Right hindlimb (tissue), 1 donor: Measurements from ENCODE around the gene TMC6.
"Not testable (repeated sequence)": the region's sequence is repeated elsewhere in the genome, so short reads cannot be mapped to it uniquely, and the experiment has no call there.

Experiments used
- DNase-seq: peaks from one replicate; pipeline ENCODE4 v3.0.0-alpha.2; 2018

Gene TMC6

DNA sequence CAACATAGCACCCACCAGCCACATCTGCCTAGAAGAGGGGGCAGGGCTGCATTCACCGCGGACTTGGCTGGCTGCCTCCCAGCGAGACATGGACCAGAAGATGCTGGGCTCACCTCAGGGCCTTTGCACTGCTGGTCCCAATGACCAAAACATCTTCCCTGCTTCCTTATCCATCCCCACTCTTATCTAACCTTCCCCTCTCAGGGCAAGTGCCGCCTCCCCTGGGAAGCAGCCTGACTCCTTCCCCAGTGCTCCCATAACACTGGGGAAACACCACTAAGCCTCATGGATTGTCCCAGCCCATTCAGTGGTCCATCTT, 5.7 kb downstream of the TMC6 start:
- no peak for DNase-seq

DNA sequence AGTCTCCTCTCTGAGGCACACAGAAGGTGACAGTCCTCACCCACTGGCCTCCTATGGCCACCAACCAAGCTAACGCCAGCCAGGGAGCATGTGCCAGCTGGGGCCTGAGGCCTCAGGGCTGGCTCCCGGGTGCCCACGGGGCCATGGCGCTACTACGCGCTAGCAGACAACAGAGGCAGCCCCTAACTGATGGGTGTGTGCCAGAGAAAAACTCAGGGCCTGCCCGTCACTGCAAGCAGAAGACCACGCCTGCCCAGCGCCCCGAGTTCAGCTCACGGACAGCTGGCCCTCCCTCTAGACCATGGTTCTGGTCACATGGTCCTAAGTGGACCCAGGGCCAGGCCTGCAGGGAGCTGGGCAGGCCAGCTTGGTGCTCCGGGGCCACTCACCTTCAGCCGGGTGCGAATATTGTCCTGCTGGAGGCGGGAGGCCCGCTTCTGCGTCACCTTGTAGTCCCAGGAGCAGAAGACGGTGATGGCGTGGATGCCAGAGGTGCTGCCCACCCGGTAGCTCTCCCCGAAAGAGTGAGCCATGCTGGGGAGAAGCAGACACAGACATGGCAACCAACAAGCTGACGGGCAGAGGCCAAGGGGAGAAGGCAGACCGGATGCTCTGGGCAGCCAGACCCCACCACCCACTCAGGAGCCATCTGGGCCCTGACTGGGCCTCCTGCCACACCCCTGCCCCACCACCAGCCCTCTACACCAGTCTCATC, 6.2 kb downstream of the TMC6 start:
- no peak for DNase-seq

DNA sequence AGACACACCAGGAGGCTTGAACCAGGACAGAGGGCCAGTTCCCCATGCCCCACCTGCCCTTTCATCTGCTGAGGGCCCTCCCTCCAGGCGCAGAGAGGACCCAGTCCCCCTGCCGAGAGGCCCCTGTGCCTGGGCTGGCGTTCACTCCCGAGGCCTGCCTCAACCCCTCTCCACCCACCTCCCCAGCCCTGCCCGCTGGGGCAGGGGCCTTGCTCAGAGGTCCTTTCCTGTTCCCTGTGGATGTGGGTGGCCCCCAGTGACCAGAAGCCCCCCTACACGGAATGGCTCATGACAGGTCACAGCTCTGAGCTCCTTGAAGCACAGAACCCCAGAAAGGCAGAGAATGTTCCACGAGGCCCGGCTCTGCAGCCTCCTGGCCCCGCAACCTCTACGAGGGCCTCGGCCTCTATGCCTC, 6.7 kb downstream of the TMC6 start:
- DNase-seq, result no peak

GRCh38 chr17:78120971-78121800, 7.4 kb downstream of the TMC6 start:
- no peak for DNase-seq

DNA sequence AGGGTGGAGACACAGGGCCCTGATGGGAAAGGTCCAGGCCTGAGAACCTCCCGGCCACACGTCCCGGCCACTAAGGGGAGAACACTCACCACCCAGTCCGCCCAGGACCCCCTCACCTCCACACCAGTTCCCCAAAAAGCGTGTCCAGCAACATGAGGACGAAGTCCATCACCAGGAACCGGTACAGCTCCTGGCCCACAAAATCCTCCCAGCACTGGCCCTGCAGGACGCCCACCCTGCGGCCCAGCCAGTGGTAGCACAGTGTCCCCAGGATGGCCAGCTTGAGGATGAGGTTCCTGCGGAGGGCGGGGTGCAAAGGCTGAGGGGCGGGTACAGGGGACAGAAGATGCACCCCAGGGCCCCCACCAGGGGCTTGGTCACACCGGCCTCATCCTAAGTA, 8.0 kb downstream of the TMC6 start:
- no peak for DNase-seq

DNA sequence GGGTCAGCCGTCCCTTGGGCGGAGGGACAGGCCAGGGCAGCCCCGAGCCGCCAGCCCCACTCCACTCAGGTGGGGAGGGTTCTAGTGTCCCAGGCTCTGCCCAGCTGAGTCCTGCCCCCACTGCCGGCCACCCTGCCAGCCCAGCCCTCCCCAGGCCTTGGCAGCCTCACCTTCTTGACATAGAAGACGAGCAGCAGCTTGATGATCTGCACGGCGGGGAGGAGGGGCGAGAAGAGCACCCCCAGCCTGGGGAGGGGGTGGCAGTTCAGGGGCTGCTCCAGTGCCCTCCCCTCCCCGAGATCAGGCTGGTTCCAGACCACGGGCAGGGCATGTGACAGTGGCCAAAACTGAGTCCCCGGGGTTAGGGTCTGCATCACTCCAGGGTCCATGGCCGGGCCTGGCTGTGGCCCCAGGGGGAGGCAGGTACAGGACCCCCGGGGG, 9.7 kb downstream of the TMC6 start:
- DNase-seq, result no peak

DNA sequence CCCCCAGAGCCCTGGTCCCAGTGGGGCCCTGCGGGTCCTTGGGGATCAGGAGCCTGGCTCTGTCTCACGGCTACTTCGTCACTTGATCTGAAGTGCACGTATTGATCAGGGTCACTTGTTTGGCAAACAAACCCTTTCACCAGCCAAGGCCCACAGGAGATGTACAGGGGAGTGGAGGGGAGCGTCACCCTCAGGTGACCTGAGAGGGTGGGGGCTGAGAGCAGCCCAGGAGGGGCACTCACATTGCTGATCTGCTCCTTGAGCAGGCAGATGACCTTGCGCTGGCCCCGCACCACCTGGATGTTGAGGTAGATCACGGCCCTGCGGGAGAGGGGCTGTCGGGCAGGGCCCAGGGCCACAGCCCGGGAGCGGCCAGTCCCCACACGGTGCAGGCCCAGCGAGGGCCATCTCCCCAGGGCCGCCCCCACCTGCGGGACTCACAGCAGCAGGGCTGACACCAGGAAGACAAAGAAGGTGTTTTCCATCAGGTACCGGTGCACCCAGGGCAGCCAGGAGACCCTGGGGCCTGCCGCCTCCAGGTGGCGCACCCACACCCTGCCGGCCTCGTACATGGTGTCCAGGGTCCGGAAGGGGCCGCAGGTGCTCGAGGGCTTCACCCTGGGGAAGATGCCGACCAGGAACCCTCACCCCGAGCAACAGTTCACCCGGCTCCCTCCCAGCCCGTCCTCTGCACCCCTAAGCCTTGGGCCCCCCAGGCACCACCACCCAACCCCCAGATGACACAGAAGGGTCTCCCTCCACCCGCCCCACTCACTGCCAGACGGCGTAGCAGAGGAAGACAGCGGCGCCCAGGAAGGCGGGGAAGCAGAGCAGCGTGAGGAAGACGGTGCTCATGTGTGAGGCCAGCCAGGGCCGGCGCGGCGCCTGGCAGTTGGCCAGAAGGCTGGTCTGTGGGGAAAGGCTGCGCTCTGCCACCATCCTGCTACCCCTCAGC, 11.3 kb downstream of the TMC6 start:
- no peak for DNase-seq

DNA sequence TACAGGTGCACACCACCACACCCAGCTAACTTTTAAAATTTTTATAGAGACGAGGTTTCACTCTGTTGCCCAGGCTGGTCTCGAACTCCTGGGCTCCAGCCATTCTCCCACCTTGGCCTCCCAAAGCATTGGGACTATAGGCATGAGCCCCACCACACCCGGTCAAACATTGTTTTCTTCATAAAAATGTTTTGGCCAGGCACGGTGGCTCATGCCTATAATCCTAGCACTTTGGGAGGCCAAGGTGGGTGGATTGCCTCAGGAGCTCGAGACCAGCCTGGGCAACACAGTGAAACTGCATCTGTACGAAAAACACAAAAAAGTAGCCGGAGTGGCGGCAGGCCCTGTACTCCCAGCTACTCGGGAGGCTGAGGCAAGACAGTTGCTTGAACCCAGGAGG, 12.1 kb downstream of the TMC6 start:
- no peak for DNase-seq

- not testable (repeated sequence) for DNase-seq
Measured at GRCh38 chr17:78115803-78116202, 12.8 kb downstream of the TMC6 start.

DNA sequence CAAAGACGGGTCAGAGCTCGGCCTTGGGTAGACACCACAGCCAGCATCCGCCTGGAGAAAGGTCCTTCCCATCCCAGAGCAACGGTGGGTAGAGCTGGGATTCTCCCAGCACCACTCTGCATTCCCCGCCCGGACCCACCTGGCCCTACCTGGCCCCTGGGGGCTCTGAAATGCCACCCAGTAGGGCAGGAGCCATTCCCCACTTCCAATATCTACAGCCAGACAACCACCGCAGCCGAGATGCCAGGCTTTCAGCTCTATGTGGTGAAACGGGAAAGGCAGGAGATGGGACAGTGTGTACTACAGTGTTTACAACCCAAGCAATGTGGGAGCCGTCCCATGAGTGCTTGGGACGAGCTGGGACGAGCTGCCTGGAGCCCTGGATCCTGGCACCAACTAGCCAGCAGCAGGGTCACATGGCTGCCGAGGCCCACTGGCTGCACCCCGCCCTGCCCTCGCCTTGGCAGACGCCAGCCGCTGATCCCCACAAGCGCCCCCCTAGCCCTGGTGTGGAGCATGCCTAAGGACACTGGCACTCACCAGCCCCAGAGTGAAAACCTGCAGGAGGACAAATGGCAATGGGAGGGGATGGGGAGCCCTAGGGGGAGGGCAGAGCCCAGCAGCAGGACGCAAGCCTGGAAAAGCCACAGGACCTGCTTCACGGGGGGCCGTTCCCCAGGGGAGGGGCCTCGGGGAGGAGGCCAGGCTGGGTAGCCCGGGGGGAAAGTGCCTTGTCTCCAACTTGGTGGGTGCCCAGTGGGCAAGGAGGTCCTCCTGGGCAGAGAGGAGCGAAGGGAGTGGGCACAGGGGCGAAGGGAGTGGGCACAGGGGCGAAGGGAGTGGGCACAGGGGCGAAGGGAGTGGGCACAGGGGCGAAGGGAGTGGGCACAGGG, 13.5 kb downstream of the TMC6 start:
- no peak for DNase-seq

DNA sequence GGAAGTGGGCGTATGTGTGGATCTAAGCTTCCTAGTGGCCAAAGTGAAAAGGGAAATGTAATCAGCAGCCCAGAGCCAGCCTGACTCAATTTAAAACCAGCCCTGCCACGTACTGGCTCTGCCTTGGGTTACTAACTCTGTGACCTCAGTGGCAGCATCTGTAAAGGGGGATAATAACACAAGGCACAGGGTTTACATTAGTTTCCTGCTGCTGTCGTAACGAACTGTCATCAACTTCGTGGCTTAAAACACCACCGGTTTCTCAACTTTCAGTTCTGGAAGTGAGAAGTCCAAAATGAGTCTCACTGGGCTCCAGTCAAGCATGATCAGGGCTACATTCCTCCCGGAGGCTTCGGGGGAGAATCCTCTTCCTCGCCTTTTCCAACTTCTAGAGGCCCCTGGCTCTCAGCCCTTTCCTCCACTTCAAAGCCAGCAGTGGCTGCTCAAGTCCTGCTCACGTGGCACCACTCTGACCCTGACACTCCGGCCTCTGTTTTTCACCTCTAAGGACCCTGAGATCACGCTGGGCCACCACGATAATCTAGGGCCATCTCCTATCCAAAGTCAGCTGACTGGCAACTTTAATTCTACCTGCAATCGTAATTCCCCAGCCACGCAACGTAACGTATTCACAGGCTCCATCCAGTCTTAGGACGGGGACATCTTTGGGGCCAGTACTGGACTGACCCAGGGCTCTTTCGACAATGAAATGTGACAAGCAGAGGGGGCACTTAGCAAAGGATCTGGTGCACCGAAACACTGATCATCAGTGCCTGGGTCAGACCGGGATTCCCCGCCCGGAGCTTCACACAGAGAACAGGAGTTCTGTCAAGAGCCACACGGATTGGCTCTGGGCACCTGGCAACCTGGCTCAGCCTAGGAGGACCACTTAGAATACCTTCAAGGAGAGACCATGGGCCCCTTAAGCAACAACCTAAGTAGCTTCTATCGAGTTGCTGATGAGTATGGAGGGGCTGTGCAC, 14.5 kb downstream of the TMC6 start:
- no peak for DNase-seq

- peak; percentile 79 for DNase-seq
Measured at GRCh38 chr17:78112518-78113471, 15.8 kb downstream of the TMC6 start.

DNA sequence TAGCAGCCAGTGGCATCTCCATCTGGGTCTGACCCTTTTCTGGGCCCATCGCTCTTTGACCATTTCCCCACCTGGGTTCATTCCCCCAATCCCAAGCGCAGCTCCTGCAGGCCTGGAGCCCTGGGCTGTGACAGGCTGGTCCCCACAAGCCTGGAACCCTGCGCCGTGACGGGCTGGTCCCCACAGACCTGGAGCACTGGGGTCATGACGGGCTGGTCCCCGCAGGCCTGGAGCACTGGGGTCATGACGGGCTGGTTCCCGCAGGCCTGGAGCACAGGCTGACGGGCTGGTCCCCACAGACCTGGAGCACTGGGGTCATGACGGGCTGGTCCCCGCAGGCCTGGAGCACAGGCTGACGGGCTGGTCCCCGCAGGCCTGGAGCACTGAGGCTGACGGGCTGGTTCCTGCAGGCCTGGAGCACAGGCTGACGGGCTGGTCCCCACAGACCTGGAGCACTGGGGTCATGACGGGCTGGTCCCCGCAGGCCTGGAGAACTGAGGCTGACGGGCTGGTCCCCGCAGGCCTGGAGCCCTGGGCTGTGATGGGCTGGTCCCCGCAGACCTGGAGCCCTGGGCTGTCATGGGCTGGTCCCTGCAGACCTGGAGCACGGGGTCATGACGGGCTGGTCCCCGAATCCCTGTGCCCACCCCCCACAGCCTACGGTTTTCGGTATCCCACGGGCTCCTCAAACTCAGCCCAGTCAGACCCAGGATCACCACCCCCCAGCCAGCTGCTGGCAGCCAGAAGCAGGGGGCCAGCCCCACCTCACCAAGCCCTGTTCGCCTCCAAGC, 16.6 kb downstream of the TMC6 start:
- no peak for DNase-seq

DNA sequence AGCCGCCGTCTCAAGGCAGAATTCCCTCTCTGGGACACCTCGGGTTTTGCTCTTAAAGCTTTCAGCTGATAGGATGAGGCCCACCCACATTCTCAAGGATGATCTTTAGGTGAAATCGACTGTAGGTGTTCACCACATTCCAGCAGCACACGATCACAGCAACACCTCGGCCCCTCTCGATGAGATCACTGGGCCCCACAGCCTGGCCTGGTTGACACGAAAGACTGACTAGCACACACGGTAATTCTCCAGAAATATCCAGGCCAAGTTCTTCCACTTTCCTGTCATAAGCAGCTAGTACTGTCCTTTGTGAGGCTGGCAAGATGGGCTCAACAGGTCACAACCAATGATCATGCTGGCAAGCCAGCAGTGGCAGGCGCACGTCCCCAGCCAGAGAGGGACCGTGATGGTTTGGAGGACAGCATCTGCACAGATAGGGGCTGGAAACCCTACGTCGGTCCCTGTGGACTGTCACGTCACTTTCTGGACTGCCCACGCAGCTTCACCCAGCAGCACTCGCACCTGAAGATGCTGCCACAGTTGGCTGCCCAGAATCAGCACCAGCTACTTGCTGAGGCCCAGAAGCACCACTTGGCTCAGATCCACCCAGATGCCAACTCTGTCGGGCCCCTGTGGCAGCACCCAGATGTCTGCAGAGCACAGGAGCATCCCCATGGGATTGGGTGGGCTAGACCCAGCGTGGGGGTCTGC, 17.4 kb downstream of the TMC6 start:
- DNase-seq, result peak; percentile 25

- DNase-seq, result peak; percentile 15
Measured at GRCh38 chr17:78110363-78111015, 18.1 kb downstream of the TMC6 start.

DNA sequence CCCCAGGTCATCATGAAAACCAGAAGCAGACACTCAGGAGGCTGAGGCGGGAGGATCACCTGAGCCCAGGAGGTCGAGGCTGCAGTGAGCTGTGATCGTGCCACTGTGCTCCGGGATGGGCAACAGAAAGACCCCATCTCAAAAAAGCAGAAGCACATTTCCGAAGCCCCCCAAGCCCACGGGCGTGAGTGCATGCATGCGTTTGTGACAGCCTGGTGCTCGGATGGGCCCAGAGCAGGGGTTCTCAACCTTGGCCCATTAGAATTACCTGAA, 19.1 kb downstream of the TMC6 start:
- no peak for DNase-seq

GRCh38 chr17:78108726-78109488, 19.6 kb downstream of the TMC6 start:
- peak; percentile 13 for DNase-seq
